ENCODE data around the gene FOCAD.
"Not testable (repeated sequence)": the region's sequence is repeated elsewhere in the genome, so short reads cannot be mapped to it uniquely, and the experiment has no call there.

FOCAD gene

GRCh38 chr9:20684035-20684874 lies at the start of gene FOCAD:
Gene FOCAD, plus strand, starts transcription at chr9:20684259. Its CDS starts 31,095 bp downstream, at chr9:20715354.
- DNase-seq (ENCODE audit: low read depth, low spot score): peak; percentile 64
- H3K27ac ChIP-seq: peak within 1 kb of the TSS; percentile 79

GRCh38 chr9:20634895-20635294 lies 49.2 kb upstream of the FOCAD start:
- DNase-seq (ENCODE audit: low read depth, low spot score): no peak
- no peak overlapping the region for H3K27ac ChIP-seq

GRCh38 chr9:20636888-20637440 lies 47.1 kb upstream of the FOCAD start:
- no peak for DNase-seq (ENCODE audit: low read depth, low spot score)
- no peak overlapping the region for H3K27ac ChIP-seq

GRCh38 chr9:20640331-20641187 lies 43.5 kb upstream of the FOCAD start:
- DNase-seq (ENCODE audit: low read depth, low spot score): no peak
- no peak overlapping the region for H3K27ac ChIP-seq

- DNase-seq (ENCODE audit: low read depth, low spot score): no peak
- no peak overlapping the region for H3K27ac ChIP-seq
Observed at GRCh38 chr9:20642045-20642444, 42.0 kb upstream of the FOCAD start.

DNA sequence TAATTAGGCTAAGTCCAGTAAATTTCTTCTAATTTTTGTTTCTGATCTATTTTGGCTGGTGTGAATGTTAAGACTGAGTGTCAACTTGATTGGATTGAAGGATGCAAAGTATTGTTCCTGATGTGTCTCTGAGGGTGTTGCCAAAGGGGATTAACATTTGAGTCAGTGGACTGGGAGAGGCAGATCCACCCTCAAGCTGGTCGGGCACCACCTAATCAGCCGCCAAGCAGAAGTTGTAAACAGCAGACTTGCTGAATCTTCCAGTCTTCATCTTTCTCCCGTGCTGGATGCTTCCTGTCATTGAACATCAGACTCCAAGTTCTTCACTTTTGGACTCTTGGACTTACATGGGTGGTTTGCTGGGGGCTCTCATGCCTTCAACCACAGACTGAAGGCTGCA lies 40.4 kb upstream of the FOCAD start:
- no peak overlapping the region for H3K27ac ChIP-seq
- no peak for DNase-seq (ENCODE audit: low read depth, low spot score)

DNA sequence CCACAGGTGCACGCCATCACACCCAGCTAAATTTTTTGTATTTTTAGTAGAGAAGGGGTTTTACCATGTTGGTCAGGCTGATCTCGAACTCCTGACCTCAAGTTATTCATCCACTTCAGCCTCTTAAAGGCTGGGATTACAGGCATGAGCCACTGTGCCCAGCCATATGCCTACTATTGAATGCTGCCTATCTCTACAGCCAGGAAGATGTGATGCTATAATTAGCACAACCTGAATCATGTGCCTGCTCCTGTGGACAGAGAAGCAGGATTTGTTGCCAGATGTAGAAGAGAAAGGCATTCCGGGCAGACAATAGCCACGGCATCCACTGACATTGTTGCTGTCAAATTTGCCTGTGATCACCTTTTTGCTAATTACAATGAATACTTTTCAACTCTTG lies 37.4 kb upstream of the FOCAD start:
- no peak overlapping the region for H3K27ac ChIP-seq
- no peak for DNase-seq (ENCODE audit: low read depth, low spot score)

DNA sequence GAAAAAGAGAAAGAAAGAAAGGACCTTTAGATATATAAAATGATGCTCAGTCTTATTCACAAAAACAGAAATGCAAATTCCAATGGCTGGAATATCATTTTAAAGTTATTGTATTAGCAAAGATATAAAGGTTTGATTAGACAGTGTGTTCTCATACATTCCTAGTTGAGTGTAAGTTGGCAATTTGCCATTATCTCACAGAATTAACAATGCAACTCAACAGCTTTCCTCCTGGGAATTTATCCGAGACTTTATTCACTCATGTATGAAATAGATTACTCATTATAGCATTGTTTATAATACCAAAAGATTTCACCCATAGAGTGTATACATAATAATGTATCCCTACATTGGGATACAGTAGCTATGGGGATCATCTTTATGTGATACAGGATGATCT lies 34.7 kb upstream of the FOCAD start:
- DNase-seq (ENCODE audit: low read depth, low spot score): no peak
- H3K27ac ChIP-seq: no peak overlapping the region

DNA sequence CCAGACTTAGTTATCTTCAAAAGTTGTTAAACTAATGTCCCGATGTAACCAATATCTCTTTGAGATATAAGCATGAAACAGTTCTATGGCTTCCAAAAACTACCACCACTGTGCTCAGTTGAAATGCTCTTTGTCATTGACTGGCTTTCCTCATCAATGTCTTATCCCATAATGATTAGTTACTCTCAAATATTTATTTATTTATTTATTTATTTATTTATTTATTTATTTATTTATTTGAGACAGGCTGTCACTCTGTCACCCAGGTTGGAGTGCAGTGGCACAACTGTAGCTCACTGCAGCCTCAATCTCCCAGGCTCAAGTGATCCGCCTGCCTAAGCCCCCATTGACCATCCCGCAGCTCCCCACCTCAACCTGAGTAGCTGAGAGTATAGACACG lies 33.7 kb upstream of the FOCAD start:
- DNase-seq (ENCODE audit: low read depth, low spot score): no peak
- no peak overlapping the region for H3K27ac ChIP-seq

DNA sequence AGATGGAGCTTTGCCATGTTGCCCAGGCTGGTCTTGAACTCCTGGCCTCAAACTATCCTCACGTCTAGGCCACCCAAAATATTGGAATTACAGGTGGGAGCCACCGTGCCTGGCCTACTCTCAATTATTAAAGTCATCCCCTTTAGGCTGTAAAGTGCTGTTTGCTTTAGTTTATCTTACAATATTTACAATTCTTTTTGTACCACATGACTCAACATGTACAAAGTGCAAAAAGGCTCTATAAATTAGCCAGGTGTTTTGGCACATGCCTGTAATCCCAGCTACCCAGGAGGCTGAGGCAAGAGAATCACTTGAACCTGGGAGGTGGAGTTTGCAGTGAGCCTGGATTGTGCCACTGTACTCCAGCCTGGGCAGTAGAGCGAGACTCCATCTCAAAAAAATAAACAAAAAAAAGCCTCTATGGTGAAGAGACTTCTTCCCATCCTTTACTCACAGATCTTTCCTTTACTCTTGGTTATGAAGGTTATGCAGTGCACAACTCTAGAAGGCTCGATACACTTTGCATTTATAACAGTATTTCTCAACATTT lies 33.2 kb upstream of the FOCAD start:
- DNase-seq (ENCODE audit: low read depth, low spot score): no peak
- H3K27ac ChIP-seq: no peak overlapping the region

DNA sequence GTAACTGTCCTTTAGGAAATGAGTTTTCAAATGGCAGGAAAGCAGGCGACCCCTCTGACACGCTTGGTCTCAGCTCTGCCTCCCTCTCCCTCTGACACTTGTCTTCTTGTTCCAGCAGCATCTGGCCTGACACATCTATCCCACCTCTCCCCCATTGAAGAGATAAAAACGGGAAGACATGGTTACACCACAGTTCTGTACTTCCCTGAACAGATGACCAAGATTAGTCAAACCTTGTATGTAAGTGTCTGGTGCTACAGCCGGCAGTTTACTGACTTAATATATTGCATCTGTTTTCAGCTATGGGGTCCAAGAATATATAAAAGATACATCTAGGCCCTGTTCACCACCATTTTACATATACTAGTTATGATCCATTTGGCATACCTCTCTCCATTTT lies 32.1 kb upstream of the FOCAD start:
- no peak overlapping the region for H3K27ac ChIP-seq
- no peak for DNase-seq (ENCODE audit: low read depth, low spot score)

DNA sequence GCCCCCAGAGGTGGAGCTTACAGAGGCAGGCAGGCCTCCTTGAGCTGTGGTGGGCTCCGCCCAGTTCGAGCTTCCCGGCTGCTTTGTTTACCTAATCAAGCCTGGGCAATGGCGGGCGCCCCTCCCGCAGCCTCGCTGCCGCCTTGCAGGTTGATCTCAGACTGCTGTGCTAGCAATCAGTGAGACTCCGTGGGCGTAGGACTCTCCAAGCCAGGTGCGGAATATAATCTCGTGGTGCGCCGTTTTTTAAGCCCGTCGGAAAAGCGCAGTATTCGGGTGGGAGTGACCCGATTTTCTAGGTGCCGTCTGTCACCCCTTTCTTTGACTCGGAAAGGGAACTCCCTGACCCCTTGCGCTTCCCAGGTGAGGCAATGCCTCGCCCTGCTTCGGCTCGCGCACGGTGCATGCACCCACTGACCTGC lies 25.8 kb upstream of the FOCAD start:
- not testable (repeated sequence) for DNase-seq (ENCODE audit: low read depth, low spot score)

DNA sequence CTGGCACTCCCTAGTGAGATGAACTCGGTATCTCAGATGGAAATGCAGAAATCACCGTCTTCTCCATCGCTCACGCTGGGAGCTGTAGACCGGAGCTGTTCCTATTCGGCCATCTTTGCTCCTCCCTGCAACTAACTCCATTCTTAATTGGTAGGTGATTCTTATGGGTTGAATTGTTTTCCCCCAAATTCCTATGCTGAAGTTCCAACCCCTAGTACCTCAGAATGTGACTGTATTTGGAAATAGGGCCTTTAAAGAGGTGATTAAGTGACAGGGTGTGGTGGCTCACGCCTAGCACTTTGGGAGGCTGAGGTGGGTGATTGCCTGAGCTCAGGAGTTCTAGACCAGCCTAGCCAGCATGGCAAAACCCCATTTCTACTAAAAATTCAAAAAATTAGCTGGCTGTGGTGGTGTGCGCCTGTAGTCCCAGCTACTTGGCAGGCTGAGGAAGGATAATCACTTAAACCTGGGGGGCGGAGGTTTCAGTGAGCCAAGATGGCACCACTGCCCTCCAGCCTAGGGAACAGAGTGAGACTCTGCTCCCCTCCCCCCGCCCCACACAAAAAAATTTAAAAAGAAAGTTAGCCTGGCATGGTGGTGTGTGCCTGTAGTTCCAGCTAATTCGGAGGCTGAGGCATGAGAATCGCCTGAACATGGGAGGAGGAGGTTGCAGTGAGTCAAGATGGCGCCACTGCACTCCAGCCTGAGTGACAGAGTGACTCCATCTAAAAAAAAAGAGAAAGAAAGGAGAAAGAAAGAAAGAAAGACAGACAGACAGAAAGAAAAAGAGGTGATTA lies 25.2 kb upstream of the FOCAD start:
- DNase-seq (ENCODE audit: low read depth, low spot score): no peak
- H3K27ac ChIP-seq: peak overlapping the region; percentile 65

More for the DNA sequence above, 25.8 kb upstream of the FOCAD start:
- peak overlapping the region; percentile 65 for H3K27ac ChIP-seq

GRCh38 chr9:20659474-20659967 lies 24.5 kb upstream of the FOCAD start:
- DNase-seq (ENCODE audit: low read depth, low spot score): no peak
- H3K27ac ChIP-seq: no peak overlapping the region

DNA sequence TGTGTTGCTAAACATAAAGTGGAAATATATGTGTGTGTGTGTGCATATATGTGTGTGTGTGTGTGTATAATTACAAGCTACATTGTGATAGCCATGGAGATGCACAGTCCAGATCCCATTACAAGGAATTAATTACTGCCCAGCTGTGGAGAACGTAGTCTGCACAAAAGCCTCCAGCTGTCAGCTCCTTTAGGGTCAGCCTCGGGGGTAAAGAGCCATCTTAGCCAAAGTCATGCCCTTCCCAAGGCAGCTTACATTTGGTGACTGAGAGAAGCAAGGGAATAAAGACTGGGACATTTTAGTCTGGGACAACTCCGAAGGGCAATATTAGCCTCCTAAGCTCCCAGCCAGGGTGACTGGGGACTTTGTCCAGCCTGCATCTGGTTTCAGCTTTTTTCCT lies 21.9 kb upstream of the FOCAD start:
- no peak for DNase-seq (ENCODE audit: low read depth, low spot score)
- no peak overlapping the region for H3K27ac ChIP-seq

GRCh38 chr9:20663133-20663532 lies 20.9 kb upstream of the FOCAD start:
- no peak overlapping the region for H3K27ac ChIP-seq
- DNase-seq (ENCODE audit: low read depth, low spot score): no peak

DNA sequence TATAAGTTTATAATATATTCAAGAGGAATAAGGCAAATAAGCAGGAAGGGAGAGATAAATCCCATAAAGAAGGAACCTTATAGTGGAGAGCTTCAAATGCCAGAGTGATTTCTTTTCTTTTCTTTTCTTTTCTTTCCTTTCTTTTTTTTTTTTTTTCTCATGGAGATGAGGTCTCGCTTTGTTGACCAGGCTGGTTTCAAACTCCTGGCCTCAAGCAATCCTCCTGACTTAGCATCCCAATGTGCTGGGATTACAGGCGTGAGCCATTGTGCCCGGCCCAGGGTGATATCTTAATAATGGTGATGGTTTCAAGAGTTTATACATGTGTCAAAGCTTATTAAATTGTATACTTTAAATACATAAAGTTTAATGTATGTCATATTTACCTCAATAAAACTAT lies 19.6 kb upstream of the FOCAD start:
- DNase-seq (ENCODE audit: low read depth, low spot score): no peak
- H3K27ac ChIP-seq: no peak overlapping the region

DNA sequence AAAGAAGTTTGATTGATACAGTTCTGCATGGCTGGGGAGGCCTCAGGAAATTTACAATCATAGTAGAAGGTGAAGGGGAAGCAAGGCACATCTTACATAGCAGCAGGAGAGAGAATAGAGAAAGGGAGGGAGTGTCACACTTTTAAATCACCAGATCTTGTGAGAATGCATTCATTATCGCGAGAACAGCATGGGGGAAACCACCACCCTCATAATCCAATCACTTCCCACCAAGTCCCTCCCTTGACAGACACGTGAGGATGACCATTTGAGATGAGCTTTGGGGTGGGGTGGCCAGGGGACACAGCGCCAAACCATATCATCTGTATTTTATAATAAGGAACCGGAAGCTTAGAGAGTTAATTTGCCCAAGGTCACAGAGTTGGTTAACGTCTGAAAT lies 13.7 kb upstream of the FOCAD start:
- H3K27ac ChIP-seq: no peak overlapping the region
- no peak for DNase-seq (ENCODE audit: low read depth, low spot score)

GRCh38 chr9:20671635-20672034 lies 12.4 kb upstream of the FOCAD start:
- H3K27ac ChIP-seq: no peak overlapping the region
- DNase-seq (ENCODE audit: low read depth, low spot score): no peak

DNA sequence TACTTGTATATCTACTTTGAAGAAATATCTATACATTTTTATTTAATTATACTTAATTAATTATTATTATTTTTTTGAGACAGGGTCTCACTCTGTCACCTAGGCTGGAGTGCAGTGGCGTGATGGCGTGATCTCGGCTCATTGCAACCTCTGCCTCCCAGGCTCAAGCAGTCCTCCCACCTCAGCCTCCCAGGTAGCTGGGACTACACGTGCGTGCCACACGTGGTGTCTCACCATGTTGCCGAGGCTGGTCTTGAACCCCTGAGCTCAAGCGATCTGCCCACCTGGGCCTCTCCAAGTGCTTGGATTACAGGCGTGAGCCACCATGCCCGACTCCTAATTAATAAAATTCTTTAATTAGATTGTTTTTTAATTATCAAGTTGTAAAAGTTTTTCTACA lies 10.5 kb upstream of the FOCAD start:
- H3K27ac ChIP-seq; DNase-seq (ENCODE audit: low read depth, low spot score): not testable (repeated sequence)

All from epithelial cell of prostate (primary cell).